H54 (cell line): ENCODE data around the gene DEFB132.
"Not testable (repeated sequence)": the region's sequence is repeated elsewhere in the genome, so short reads cannot be mapped to it uniquely, and the experiment has no call there.

Experiments used
- DNase-seq: peaks from one replicate; pipeline ENCODE4 v3.0.0; 2011; ENCODE audit warnings: low spot score, mixed read lengths; ENCODE audit not compliant: insufficient read length
- FAIRE-seq: peaks from 3 replicates; lab custom pipeline; 2011; peaks lifted over from hg19 to GRCh38; lab: Jason Lieb, UNC
- POLR2A ChIP-seq: IDR thresholded peaks from 2 replicates; pipeline ENCODE4 v1.6.1; 2011; ENCODE audit warnings: low read depth, mild to moderate bottlenecking, low read length

Gene DEFB132

DNA sequence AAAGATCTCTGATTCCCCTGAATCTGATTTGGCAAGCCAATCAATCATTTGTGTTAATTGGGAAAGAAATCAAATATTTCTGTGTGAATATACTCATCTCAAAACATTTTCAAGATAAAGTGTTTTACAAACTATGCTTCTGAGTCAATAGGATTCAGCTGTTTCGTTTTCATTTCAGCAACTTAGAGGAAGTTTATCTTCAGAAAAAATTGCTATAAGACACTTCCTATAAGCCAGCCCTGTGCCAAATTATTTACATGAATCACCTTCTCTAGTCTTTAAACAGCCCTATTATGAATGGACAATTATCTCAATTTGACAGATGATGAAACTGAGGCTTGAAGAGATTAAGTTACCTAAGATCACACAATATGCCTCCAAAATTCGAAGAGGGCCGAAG, 19.6 kb upstream of the DEFB132 start:
- no peak for DNase-seq
- TF ChIP-seq POLR2A: no peak
- FAIRE-seq: no peak

DNA sequence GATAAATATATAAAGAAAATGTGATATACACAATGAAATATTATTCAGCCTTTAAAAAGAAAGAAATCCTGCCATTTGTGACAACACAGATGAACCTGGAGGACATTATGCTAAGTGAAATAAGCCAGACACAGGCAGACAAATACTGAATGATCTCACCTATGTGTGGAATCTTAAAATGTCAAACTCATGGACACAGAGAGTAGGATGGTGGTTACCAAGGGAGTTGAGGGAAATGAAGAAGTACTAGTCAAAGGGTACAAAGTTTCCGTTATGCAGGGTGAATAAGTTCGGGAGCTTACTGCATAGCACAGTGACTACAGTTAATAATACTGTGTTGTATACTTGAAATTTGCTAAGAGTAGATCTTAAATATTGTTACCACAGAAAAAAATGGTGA, 14.6 kb upstream of the DEFB132 start:
- DNase-seq (no peak), FAIRE-seq (no peak)
- TF ChIP-seq POLR2A: no peak

DNA sequence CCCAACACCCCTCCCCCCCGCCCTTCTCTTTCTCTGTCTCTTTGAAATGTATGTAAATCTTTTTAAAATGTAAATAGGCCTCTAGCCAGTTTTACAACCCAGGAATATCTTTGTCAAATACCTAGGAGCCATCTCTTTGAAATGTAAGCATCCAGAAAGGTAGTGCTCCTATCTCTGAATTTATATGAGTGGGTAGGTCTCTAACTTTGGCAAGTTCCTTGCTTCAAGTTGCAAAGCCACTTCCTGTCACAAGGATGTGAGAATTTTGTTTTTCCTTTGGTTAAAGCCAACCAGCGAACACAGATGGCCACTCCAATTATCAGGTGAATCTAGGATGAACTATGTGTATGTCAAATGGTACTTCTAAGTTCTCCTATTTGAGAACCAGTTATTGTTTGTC, 6.2 kb upstream of the DEFB132 start:
- FAIRE-seq (no peak), DNase-seq (no peak)
- no peak for TF ChIP-seq POLR2A

DNA sequence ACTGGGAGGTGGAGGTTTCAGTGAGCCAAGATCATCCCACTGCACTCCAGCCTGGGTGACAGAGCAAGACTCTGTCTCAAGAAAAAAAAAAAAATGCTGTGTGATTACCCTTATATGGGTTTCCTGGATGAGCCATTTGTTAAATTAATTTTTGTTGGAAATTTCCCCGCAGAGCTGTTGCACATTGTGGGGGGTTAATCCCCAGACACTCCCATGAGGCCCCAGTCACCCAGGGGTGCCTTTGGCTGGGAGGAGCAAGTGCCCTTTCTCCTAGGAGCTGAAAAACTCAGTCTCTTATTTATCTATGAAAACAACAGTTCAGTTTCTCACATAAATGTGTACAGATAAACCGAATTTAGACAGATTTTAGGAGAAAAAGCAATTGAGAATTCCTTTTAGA, 4.7 kb upstream of the DEFB132 start:
- no peak for DNase-seq
- FAIRE-seq: no peak
- TF ChIP-seq POLR2A: no peak

DNA sequence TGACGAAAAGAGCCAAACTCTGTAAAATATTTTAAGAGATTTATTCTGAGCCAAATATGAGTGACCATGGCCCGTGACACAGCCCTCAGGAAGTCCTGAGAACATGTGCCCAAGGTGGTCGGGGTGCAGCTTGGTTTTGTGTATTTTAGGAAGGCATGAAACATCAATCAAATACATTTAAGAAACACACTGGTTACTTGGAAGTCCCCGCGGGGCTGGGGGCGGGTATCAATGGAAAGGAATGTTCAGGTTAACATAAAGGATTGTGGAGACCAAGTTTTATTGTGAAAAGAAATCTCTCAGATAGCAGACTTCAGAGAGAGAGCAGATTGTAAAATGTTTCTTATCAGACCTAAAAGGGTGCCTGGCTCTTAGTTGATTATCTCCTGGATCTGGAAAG, 4.1 kb upstream of the DEFB132 start:
- not testable (repeated sequence) for DNase-seq, FAIRE-seq

DNA sequence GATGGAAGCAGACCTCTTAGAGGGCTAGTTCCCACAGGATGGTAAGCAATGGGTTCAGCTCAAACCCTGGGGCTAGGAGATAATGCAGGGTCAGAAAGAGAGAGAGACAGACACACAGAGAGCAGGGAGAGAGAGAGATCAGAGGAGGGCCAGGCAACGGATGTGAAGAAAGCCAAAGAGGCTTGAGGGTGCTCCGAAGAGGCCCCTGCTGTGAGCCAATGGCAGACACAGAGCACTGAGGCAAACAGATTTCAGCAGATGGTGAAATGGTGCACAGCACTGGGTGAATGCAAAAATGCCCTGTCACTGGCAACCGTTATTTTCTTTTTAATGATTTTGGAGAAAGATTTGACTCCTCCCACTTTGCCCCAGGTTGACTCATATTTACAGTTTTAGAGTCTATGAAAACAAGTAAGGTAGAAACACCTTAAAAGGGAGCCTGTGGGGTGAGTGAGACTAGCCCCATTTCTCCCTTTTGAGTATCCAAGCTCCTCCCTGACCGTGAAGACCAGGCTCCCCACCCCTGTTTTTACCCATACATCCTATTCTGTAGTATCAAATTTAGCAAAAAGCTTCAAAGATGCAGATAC, 840 bp downstream of the DEFB132 start:
- no peak for TF ChIP-seq POLR2A
- no peak for DNase-seq
- FAIRE-seq: no peak

DNA sequence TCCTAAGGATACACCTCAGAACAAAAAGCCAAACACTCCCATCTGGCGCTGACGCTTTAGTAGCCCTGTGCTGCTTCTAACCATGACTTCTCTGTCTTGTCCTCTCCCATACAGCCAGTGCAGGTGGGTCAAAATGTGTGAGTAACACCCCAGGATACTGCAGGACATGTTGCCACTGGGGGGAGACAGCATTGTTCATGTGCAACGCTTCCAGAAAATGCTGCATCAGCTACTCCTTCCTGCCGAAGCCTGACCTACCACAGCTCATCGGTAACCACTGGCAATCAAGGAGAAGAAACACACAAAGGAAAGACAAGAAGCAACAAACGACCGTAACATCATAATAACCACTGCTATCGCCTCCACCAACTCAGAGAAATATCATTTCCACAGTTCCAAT, 1.4 kb downstream of the DEFB132 start:
- no peak for TF ChIP-seq POLR2A
- no peak for DNase-seq
- FAIRE-seq: no peak

DNA sequence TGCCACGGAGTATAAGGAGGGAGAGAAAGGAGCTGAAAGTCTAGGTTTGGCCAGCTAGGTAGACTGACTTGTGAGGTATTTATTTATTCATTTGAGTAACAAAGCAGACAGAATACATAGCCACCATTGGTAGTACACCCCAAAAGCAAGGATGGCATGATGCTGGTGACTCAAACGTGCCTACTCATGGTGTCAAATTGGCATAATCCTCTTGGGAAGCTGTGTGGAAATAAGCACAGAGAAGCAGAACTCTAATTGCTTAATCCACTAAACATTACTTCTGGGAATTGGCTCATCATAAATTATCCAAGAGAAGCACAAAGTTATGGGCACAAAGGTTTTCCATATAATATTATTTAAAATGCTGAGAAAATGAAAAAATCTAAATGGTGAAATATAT, 2.5 kb downstream of the DEFB132 start:
- FAIRE-seq (no peak), DNase-seq (no peak)
- TF ChIP-seq POLR2A: no peak

DNA sequence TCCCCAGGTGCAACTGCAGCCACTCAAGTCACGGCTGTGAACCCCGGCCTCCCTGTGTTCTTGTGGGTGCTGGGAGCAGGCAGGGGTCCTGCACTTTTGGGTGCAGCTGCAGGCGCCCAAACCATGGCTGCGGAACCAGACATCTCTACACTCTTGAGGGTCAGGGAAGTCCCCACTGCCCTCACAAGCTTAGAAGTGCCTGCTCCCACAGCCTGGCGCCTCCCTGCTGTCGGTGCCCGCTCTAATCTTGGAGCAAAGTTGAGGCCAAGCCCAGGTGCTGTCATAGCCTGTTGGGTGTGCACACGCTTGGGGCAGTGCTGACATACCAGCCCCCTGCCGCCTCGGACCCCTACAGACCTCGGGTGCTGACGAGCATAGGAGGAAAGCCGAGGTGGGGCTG, 6.2 kb downstream of the DEFB132 start:
- FAIRE-seq: no peak
- no peak for TF ChIP-seq POLR2A

DNA sequence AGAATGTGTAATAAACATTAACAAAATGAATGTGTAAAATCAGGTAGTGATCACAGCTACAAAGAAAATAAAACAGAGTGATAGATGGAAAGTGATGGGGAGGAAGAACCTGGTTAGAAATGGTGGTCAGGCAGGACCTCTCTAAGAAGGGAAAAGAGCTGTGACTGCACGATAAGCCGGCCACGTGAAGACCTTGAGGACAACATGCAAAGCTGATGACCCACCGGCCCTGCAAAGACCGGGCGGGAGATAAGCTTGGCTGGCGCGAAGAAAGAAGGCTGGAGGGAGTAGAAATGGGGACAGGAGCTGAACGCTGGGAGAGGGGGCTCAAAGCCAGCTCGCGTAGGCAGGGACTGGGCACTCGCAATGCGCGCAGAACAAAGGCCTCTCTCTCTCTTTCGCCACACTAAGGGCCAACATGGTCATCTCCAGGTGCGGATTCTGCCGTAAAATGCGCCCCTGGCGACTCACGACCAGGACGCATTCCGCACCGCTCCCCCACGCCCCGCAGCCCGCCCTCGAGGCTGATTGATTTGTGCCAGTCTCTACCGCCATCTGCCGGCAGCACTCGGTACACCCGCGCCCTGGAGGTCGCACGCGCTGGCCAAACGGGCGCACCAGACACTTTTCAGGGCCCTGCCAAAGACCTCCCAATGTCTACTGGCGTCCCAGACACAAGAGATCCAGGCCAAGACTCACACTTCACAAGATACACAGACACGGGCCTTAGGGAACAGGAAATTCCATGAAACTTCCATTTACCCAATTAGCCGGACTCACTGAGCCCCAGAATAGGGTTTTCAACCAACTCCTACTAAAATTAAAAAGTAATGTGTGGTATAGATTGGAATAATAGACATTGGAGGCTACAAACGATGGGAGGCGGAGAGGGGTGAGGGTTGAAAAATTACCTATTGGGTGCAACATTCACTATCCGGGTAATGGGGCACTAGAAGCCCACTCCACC, 9.4 kb downstream of the DEFB132 start:
- FAIRE-seq: no peak
- peak; percentile 88 for DNase-seq
- 0 out of 2 replicates have a peak, but pooled peaks have one; percentile 30 for TF ChIP-seq POLR2A

More for the DNA sequence above, 6.2 kb downstream of the DEFB132 start:
- DNase-seq: no peak

DNA sequence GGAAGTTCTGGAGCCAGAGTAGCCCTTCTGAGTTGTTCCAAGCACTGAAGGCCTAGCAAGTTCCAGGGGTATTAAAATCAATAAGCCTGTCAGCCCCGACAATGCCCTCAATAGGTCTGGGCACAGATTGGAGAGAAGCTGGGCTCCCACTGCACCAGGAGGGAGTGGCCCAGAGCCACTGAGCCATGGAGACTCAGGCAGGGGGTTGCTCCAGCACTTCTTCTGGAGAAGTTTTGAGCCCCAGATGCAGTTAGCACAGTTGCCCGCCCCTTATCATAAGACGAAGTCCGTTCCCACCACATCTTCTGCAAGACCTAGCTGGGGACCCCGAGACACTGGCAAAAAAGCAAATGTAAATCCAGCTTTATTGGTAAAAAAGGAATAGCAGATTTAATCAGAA, 13.0 kb downstream of the DEFB132 start:
- FAIRE-seq (no peak), DNase-seq (no peak)
- no peak for TF ChIP-seq POLR2A

DNA sequence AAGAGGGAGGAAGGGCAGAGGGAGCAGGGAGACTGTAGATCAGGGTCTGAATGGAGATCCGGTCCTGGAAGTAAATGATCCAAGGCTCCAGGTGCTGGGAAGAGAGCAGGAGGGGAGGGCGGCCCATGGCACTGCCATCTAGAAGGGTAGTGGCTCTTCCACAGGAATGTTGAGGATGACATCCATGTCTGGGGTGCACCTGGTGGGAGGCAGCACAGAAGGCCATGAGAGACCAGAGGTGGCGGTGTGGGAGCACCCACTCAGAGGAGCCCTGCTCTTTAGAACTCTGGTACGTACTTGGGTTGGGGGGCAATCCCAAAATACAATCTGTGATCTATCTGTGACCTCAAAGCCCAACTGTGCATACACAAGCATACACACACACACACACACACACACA, 13.5 kb downstream of the DEFB132 start:
- TF ChIP-seq POLR2A: no peak
- DNase-seq: no peak
- FAIRE-seq: no peak

DNA sequence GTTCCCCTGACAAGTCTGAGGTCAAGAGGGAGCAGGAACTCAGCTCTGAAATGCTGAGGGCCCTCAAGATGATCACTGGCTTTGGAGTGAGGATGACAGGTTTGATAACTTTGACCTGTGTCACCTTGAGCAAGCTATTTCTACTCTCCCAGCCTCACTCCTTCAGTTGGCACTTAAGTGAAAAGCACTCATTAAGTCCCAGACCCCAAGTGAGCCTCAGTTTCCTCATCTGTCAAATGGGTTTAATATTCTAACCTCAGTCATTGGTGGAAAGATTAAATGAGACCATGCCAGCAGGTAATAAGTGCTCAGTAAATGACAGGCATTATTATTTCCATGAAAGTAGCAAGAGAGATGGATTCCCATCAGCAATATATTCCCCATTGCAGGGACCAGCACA, 14.0 kb downstream of the DEFB132 start:
- no peak for TF ChIP-seq POLR2A
- no peak for DNase-seq
- FAIRE-seq: no peak

DNA sequence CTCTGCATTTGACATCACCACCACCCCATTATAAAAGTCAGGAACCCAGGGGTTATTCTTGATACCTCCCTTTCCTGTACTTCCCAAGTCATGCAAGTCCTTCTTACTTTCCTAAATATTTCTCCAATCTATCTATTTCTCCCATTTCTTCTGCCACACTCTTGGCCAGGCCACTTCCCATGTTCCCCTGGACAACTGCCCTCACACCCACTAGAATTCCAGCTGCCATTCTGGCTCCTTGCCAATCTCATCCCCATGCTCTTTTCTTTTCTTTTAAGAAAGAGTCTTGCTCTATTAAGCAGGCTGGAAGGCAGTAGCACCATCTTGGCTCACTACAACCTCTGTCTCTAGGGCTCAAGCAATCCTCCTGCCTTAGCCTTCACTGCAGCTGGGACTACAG, 15.2 kb downstream of the DEFB132 start:
- TF ChIP-seq POLR2A: no peak
- FAIRE-seq (no peak), DNase-seq (no peak)

DNA sequence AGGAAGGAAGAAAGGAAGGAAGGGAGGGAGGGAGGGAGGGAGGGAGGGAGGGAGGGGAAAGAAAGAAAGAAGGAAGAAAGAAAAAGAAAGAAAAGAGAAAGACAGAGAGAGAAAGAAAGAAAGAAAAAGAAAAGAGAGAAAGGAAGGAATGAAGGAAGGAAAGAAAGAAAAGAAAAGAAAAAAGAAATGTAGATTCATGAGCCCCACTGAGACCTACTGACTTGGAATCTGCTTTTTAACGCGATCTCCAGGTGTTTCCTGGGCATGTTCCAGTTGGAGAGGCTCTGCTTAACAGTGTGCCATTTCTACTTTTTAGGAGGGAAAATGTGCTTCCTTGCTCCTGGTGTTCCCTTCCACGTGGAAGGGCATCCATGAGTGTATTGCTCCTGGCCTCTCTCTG, 16.4 kb downstream of the DEFB132 start:
- no peak for TF ChIP-seq POLR2A
- no peak for DNase-seq
- FAIRE-seq: no peak
